HS-27A (cell line): ENCODE data around the gene XYLT1.
"Not testable (repeated sequence)": the region's sequence is repeated elsewhere in the genome, so short reads cannot be mapped to it uniquely, and the experiment has no call there.

ENCODE experiments used
- DNase-seq: peaks from one replicate; pipeline ENCODE4 v3.0.0-alpha.2; 2012; ENCODE audit warnings: low read depth, missing footprints

The XYLT1 gene

GRCh38 chr16:17426451-17426850 lies 44.3 kb downstream of the XYLT1 start:
- no peak for DNase-seq

GRCh38 chr16:17424771-17425170 lies 46.0 kb downstream of the XYLT1 start:
- no peak for DNase-seq

GRCh38 chr16:17423221-17423620 lies 47.5 kb downstream of the XYLT1 start:
- DNase-seq, result no peak

GRCh38 chr16:17420816-17421215 lies 49.9 kb downstream of the XYLT1 start:
- no peak for DNase-seq

GRCh38 chr16:17419266-17419665 lies 51.5 kb downstream of the XYLT1 start:
- no peak for DNase-seq

- DNase-seq, result no peak
These were observed 53.0 kb downstream of the XYLT1 start for GRCh38 chr16:17417740-17418139.

GRCh38 chr16:17416461-17417311 lies 54.1 kb downstream of the XYLT1 start:
- DNase-seq, result no peak

- DNase-seq, result no peak
These were observed 55.8 kb downstream of the XYLT1 start for GRCh38 chr16:17414916-17415315.

GRCh38 chr16:17414421-17414820 lies 56.3 kb downstream of the XYLT1 start:
- no peak for DNase-seq

GRCh38 chr16:17413508-17413907 lies 57.3 kb downstream of the XYLT1 start:
- no peak for DNase-seq

GRCh38 chr16:17412791-17413190 lies 58.0 kb downstream of the XYLT1 start:
- DNase-seq, result no peak

GRCh38 chr16:17412221-17412620 lies 58.5 kb downstream of the XYLT1 start:
- no peak for DNase-seq

- no peak for DNase-seq
These were observed 59.5 kb downstream of the XYLT1 start for GRCh38 chr16:17411263-17411662.

- not testable (repeated sequence) for DNase-seq
These were observed 60.4 kb downstream of the XYLT1 start for GRCh38 chr16:17410316-17410715.

- no peak for DNase-seq
These were observed 60.9 kb downstream of the XYLT1 start for GRCh38 chr16:17409894-17410293.

GRCh38 chr16:17408955-17409441 lies 61.8 kb downstream of the XYLT1 start:
- no peak for DNase-seq

- no peak for DNase-seq
These were observed 62.5 kb downstream of the XYLT1 start for GRCh38 chr16:17408296-17408695.

GRCh38 chr16:17407321-17407720 lies 63.4 kb downstream of the XYLT1 start:
- no peak for DNase-seq

GRCh38 chr16:17404941-17405689 lies 65.6 kb downstream of the XYLT1 start:
- DNase-seq, result no peak

GRCh38 chr16:17403859-17404545 lies 66.8 kb downstream of the XYLT1 start:
- no peak for DNase-seq

- DNase-seq, result no peak
These were observed 67.5 kb downstream of the XYLT1 start for GRCh38 chr16:17403156-17403809.

GRCh38 chr16:17397499-17397891 lies 73.3 kb downstream of the XYLT1 start:
- no peak for DNase-seq
